NCI-H1105 treated with DMSO at 0.1 percent for 48 hours (cell line): ENCODE results near the gene PLEKHA8.
A peak's percentile ranks its signal among the peaks of the same experiment; 100 is the strongest.

Experiments used
- DNase-seq: peaks from one replicate; lab custom pipeline; 2025; lab: John Stamatoyannopoulos, UW

Gene PLEKHA8

DNA sequence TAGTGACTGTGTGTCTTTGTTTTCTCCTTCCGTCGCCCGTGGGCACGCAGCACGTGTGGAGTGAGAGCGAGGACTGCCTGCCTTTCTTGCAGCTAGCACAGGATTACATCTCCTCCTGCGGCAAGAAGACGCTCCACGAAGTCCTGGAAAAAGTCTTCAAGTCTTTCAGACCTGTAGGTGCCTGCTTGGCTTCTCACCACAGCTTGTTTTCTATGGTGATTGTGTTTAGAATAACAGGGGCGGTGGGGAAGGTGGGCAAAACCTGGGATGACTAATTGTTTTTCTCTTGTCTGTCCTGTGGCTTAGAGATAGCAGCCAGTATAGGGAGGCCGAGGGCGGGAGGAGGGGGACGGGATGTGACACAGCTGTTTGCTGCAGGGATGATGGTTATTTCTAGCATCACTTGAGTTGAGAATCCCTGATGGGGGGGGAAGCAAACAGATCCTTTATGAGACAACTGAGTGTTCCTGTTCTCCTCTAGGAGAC is 118.0 kb downstream of the PLEKHA8 start:
- DNase-seq, result no peak

DNA sequence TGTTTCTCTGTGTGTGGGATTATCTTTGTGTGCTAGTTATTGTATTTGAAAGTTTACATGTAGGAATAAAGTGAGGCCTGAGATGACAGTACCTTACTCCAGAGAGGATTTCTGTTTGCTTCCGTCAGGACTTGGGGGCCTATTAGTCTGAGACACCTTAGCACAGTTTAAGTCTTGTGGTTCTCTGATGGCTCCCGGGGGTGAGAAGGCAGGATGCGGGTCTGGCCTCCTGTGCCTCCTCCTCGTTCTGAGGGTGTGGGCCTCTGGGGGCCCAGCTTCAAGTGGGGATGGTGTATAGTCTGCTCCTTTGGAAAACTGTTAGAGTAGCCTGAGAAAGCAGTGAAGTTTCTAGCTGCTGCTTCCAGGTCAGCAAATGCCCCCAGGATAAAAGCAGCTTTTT is 119.0 kb downstream of the PLEKHA8 start:
- no peak for DNase-seq

DNA sequence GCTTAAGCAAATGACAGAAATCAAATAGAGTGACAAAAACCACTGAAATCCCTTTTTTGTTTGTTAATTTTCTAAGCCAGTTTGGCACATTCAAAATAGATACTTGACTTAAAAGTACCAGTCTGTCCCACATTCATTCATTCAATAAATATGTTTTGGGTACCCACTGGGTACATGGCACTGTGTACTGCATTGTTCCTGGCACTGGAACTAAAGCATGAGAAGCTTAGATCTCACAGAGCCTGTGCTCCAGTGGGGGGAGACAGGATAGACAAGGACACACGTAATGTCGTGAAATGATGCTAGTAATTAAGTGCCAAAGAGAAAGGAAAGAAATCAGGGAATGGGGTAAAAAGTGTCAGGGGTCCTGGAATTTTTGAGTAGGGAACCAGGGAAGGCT is 119.6 kb downstream of the PLEKHA8 start:
- no peak for DNase-seq

DNA sequence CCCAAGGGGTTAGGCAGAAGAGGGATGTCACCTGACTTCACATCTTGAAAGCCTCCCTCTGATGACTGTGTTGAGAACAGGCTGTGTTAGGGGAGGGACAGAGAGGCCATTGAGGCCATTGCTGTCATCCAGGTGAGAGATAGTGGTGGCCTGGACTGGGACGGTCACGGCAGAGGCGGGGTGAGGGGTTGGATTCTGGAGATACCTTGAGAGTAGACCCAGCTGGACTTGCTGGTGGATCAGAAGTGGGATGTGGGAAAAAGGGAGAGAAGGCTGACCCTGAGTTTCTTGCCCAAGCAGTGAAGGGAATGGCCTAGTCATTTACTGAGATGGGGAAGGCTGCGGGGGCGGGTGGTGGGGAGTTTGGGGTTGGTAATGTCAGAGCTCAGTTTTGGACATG is 120.2 kb downstream of the PLEKHA8 start:
- no peak for DNase-seq

DNA sequence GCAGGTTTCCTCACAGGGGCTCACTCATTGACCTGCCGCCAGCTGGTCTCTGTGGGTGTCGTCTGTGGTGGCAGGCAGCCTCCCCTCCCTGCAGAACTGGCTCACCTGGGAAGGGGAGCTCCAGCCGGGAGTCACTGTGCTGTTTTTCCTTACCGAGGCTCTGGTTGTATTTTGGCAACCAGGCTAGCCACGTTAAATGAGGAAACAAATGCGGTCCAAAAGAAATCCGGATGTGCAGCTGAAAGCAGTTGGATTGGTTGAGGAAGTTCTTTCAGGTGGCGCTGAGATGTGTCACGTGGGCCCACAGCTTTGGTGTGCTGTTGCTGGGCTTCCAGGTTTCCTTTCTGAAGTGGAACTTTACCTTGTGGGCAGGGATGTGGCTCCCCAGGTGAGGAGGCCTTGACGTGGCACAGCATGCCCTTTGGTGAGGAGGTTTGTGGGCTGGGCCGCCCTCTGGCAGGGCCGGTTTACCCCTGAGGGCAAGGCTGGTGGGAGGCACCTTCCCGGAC is 120.8 kb downstream of the PLEKHA8 start:
- DNase-seq, result no peak

DNA sequence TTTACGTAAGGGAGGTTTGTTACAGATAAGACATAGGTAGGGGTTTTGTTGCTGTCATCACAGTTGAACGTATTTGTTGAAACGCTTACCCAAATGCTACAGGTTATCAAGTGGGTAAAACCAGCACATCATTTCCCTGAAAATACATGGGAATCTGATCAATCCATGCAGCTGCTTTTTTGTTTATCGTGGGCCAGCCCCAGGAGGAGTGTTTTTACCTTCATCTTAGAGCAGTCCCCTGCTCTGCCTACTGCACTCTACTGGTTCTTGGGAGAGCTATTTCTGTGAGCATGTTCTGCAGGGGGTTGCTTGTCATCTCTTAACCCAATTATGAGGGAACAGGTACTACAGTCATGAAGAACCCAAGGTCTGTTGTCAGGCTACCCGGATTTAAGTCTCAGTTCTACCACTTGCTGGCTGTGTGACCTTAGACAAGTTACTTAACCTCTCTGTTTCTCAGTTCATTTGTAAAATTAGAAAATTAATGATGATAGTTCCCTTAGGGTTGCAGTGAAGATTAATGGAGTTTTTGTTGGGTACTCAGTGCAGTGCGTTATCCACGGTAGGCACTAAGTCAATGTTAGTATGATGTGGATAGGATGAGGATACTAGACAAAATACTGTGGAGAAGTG is 121.5 kb downstream of the PLEKHA8 start:
- no peak for DNase-seq

DNA sequence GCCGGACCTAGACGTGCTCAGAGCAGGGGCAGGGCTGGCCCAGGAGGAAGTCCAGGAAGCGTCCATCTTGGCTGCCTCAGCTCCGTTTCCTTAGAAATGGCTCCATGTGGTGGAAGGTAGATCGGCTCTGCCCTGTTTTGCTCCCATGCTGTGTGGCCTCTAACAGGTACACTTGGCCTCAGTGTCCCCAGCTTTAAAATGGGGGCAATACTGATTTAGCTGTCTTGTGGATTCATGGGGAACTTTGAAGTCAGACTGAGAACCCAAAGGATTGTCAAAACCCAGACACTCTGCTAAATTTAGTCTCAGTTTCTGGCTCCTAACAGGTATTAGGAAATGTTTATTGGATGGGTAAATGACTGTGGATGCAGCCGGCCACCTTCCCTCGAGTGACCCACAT is 122.5 kb downstream of the PLEKHA8 start:
- DNase-seq, result no peak

DNA sequence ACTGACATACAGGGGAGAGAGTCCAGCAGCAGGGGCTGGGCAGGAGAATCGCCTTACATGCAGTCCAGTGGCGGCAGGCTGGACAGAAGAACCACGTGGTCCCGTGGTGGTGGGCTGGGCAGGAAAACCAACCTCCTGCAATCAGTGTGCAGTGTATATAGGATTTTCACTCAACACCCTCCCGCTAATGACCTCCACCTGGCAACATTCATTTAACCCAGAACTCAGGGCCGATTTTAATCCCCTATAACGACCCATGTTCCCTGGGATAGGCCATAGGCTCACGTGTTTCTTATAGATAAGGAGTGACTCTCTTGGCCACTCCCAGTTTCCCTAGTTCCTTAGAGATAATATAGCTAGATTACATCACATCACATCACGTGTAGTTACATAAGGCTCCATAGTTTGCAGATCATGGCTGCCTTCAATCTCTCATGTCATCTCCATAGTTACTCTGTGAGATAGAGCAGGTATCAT is 125.9 kb downstream of the PLEKHA8 start:
- no peak for DNase-seq

DNA sequence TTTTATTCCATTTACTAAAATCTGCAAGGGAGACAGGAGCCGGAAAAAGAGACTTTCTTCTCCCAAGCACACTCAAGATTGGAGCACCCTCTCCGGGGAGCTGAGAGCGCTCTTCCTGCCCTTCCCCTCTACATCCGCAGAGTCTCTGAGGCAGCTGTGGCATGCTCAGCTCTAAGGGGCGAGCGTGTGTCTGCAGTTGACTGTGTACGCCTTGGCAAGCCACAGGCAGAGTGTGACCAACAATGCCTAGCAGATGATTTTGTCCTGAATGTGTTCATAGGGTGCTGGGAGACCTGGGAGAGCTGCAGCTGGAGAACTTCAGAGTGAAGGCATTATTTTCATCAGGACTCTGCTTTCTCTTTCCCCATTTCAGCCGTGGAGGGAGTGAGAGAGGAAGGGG is 127.3 kb downstream of the PLEKHA8 start:
- no peak for DNase-seq

DNA sequence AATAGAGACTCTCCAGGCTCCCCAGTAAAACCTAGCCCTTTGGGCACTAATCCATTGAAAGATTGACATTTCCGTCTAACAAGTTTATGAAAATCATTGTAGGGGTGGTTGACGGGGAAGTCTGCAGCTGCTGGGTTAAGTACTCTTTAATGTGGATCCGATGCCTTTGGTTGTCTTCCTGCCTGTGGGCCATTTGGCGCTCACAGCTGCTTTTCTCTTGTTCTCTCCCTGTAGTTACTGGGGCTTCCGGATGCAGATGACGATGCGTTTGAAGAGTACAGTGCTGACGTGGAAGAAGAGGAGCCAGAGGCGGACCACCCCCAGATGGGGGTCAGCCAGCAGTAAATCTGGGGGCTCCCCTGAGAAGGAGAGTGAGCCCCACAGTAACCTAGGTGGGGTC is 129.0 kb downstream of the PLEKHA8 start:
- no peak for DNase-seq

DNA sequence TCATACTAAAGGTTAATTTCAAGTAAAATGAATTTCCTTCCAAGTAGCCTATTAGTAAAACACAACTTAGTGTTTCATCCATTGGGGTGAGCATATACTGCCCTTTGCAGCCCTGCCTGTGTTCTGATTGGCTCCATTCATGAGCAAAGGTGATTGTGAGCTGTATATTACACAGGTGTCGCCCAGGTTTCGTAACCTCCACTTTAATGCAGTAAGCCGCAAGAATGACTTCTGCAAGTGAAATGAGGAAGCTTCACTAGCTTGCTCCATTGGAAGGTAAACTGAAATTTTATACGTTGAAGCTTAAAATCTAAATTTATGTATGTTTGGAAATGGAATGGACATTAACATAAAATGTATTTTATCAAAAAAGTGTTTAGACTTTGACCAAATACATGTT is 131.0 kb downstream of the PLEKHA8 start:
- DNase-seq, result no peak

DNA sequence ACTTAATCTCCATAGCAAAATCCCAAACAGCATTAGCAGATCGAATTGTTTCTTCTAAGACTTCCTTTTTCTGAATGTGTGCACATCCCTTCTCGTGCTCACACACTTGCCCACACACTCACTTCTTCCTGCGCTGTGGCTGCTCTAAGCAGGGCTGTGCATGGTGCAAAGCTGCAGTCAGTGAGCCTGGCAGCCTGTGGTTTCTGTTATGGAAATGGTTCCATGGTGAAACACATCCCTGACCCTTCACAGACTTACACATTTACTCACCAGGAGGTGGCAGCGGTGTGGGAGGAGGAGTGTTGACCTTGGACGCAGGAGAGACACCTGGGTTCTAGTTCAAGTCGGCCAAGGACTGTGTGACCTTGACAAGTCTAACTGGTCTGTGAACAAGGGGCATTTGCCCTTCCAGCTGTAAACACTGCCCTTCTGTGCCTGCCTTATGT is 131.5 kb downstream of the PLEKHA8 start:
- peak; percentile 18 for DNase-seq

DNA sequence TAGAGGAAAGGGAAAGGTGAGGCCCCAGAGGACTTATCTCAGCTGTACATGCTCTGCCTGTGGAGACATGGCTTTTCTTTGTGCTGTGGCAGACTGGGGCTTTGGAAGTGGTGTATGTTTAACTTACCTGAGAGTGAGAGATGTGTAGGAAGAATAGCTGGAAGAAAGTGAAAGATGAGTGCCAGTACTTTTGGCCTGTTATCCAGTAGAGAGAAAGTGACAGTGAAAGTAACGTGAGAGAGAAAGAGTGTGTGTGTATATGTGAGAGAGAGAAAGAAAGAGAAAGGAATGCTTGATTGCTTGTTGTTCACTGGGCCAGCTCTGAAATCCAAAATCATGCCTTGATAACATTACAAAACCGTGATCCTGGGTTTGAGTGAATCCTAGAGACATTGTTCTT is 132.1 kb downstream of the PLEKHA8 start:
- DNase-seq, result no peak

DNA sequence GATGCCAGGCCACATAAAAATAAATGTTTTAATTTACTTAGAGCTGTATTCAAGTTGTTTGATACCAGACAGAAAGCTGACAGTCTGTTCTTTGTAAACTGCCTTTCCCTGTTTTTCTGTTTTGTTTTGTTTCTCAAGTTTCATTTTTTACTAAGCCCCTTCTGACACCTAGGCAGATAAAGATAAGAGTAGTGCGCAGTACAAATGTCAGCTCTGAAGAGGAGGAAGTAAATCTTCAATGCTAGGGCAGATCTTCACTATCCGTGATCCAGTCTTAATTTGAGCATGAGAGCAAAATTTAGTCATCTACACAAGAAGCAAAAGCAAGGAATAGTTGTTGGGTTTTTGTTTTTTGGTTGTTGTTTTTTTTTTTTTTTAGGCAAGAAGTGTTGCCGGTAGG is 133.9 kb downstream of the PLEKHA8 start:
- no peak for DNase-seq

DNA sequence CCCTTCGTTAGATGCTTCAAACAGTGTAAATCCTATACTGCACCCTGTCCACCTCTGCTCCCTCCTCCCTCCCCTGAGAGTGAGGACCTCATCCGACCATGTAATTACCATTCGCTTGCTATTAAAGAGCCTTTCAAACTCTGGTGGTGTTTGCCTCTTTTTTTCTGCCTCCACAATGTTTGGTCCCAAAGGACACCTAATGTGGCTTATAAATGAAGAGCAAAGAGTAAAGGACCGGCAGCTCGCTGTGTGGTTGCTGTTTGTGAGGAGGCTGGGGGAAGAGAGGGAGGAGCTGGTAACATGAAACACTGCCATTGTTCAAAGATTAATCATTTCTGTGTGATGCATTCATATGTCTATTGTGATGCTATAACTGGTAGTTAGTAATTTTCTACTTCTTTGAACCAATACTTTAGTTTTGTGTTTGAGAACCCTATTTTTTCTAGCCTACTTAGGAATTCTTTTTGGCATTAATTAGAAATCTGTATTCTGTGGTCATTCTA is 134.5 kb downstream of the PLEKHA8 start:
- peak; percentile 87 for DNase-seq

DNA sequence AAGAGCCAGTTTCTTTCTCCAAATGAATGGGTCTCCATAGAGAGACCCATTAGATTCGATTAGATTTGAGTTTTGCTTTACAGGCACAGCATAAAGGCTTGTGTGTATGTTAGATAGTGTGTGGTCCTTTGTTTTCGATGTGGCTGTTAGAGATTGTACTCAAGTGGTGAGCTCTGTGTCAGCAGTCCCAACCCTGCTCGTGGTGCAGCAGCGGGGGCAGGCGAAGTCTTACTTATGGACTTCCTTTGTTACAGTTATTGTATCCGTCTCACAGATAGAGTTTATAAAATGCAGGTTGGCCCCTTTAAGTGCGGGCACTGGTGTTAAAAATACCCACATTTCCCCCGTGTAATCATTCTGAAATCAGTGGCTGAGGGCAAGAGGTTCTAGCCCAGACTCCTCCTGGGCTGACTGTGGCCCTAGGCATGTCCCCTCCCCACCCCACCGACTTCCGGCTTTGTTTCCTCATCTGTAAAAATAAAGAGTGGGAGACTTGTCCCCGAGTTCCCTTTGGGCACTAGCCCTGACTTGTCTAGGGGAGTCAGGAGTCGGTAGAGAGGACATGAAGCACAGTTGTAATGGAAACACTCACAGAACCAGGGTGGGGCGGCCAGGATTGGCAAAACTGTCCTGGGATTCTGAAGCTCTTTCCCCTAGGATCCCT is 135.2 kb downstream of the PLEKHA8 start:
- DNase-seq, result peak; percentile 74

DNA sequence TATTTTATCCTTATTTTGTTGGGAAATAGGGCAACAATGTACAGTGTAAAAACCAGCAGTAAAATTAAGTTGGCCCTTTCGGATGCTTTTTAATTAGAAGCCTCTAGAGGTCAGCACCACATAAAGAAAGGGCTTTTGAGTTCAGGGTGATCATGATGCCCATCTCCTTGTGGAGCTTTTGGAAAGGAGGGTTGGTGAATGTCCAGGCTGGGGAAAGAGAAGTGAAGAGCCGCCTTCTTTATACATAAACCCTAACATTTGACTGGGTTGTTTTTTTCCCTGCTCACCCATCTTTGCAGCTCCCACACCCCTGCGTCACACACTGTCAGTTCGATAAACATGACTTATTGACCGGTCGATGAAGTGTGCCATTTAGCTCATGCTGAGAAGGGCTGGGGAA is 136.4 kb downstream of the PLEKHA8 start:
- peak; percentile 75 for DNase-seq

DNA sequence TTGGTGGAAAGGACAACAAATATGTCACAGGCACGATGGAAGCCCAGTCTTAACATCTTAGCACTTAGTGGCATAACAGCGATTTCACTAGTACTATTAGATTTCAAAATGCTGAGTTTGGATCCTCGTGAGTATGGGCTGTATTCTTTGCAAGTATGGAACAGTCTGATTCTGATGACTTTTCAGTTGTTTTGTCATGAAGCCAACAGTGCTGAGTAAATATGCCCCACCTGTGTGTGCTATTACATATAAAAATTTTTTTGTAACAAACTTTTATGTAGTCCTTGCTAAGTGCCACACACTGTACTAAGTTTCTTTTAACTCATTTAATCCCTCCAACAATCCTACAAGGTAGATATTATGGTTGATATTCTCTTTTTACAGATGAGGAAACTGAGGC is 137.4 kb downstream of the PLEKHA8 start:
- DNase-seq, result no peak

DNA sequence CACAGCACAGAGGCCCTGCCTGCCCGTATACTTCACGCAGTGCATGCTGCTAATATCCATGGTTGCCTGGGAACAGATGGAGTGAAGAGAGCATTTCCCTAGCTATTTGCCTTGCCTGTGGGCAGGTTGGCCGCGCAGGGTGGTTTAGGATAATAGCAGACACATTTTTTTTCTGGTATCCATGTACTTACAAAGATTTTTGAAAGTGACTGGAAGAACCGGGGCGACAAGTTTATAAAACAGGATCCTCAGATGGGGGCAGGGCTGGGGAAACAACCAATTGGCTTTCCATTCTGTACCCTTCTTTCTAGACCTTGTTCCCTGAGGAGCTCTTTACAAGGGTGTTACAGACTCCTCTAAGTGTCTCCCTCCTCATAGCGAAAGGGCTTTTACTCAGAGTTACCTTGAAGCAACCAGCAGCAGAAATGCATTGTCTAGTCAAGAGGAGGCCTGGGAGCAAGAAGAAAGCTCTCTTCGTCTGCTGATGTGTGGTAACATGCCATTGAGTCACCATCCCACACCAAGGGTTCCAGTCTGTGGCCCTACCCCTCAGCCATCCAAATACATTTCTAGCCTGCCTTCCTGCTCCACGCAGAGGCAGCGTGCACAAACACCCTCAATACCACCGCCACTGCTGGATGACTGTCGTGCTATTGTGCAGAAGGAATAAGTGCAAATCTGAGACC is 138.1 kb downstream of the PLEKHA8 start:
- DNase-seq, result peak; percentile 17

DNA sequence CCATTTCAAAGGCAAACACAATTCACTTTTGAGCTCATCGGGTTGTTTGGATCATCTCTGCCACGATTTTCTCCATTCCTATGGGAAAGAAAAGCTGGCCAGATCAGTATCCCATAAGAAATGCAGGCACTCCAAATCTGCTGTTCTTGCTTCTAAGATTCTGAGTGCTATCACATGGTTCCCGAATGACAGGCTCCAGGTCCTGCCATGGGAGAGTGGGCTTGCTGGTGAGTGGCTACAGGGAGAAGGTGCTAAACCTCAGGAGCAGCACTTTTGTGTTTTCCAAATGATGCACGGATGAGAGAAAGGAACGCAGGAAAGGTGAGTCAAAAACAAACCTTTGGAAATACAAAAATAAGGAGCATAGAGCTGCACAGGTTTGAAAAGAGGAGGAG is 138.6 kb downstream of the PLEKHA8 start:
- no peak for DNase-seq

DNA sequence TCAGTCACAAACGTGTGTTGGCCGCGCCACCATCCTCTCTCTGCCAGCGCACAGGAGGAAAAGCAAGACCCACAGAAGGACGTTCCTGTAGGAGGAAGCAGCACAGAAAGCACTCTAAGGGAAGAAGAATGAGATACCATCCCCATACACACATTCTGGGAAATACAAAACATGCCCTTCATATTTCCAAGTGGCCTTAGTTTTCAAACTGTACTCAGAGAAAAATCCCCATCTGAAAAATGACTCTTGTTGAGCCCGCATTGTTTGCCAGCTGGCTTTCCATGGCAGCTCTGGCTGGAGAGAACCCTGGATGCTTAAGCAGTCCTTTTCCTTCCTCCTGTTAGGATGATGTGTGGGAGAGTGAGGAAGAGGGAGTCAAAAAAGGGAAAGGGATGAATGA is 139.7 kb downstream of the PLEKHA8 start:
- no peak for DNase-seq

DNA sequence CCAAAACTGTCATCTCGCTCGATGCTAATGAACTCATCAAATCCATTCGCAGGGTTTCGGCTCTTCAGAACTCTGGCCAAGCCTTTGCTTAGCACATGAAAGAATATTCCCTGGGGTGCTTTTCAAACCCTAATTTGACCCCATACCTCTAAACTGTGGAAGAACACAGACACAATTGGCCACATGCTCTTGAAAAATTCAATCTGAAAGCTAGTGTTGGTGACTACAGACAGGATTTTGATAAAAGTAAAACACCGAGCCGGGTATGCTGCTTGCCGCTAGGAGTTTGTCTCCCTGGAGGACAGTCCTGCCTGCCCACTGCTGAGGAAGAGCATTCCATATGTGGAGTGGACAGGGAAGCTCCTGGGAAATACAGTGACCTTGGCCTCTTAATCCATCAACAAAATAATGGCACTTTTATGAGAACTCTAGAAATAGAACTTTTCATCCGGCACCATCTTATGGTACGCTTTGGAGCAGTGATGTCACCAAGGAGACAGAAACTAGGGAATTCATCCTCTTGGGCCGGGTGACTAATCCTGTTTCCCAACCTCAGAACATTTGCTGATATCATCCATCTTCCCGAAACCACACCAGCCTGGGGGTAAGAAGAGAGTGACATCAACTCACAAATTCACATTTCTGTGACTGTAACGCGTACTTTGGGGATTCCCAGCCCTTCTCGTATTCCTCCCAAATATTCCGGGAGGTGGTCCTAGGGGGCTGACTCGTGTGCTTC is 140.8 kb downstream of the PLEKHA8 start:
- no peak for DNase-seq
